Colonic mucosa (tissue), 4 donors: ENCODE results near the gene COX7A1. TPM values are rescaled to one million over a fixed set of nuclear protein-coding genes. Genes with fewer than 3 reads are reported as not detected.

Source experiments
- DNase-seq: peaks from one replicate; pipeline ENCODE4 v3.0.0-alpha.2; 2020
- H3K27ac ChIP-seq: fragments of 200-600 bp; one replicate; pipeline ENCODE4 v1.8.0; 2021
- H3K27me3 ChIP-seq: fragments of 200-600 bp; one replicate; pipeline ENCODE4 v1.8.0; 2021
- H3K36me3 ChIP-seq: fragments of 200-600 bp; one replicate; pipeline ENCODE4 v1.8.0; 2021
- H3K4me1 ChIP-seq: fragments of 200-600 bp; one replicate; pipeline ENCODE4 v1.8.0; 2021; ENCODE audit warnings: mild to moderate bottlenecking
- H3K4me3 ChIP-seq: fragments of 200-600 bp; one replicate; pipeline ENCODE4 v1.8.0; 2021
- H3K9ac ChIP-seq, 2 donors: one replicate each; pipeline ENCODE4 v1.7.0; 2013; ENCODE audit warnings: control low read depth in 2 of 2, low read depth in 2 of 2, low read length in 2 of 2
- H3K9me3 ChIP-seq: fragments of 200-600 bp; one replicate; pipeline ENCODE4 v1.8.0; 2021
- CTCF ChIP-seq: fragments of 200-600 bp; IDR thresholded peaks from one replicate; pipeline ENCODE4 v1.8.0; 2022; ENCODE audit warnings: antibody characterized with exemption, mild to moderate bottlenecking
- intact Hi-C: fragments of 100-400 bp; cut with DNase I; formaldehyde crosslinking; loops from one replicate; pipeline ENCODE4 v1.14.1; 2022
- total RNA-seq, 2 donors: library from RNA; stranded (reverse); fragmentation: NEBNext Ultra II Directional in 1 of 2; extraction: Animal tissue kit (Norgen Biotek cat#: 25700) in 1 of 2; gene quantifications; one replicate each; pipeline ENCODE4 v1.2.1, GENCODE V29; 2021
- donor health status: healthy.
- donor health status: DM: no; HTN: no; CAD: no.
- donor health status: DM: no; HTN: no; CAD: no.

Gene COX7A1
- total RNA-seq, 2 donors from 2014 or later: 8.2 to 17.1 TPM

DNA sequence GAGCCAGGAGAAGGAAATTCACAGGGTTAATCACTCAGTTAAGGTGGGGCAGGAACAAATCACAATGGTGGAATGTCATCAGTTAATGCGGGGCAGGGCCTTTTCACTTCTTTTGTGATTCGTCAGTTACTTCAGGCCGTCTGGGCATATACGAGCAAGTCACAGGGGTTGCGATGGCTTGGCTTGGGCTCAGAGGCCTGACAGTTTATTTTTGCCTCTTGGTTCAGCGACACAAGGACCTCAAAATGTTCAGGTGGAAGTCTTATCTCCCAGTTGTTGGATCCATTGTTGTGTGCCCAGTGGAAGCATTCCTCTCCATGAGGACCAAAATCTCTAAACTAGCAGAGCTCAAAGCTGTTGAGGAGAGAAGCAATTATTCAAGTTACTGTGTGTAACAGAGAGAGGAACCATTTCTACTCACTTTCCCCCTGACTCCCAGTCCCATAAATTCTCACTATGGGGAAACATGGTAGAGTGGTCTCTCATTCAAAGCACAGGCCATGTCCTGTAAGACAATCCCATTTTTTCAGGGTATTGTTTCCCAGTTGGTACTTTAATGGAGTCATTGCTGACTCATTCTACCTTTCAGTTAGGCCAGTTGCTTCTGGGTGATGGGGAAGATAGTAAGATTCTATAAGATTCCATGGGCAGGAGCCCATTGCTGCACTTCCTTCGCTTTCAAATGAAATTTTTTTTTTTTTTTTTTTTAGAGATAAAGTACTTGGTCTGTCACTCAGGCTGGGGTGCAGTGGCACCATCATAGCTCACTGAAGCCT, 8.8 kb upstream of the COX7A1 start:
- intact Hi-C loops: no loop called here
- DNase-seq: no peak
- Histone ChIP-seq H3K36me3 (no peaks in the 10 kb centered on the region), H3K27ac (no peak overlapping the region), H3K9me3 (no peaks in the 10 kb centered on the region), H3K9ac (no peak overlapping the region), H3K4me3 (no peak overlapping the region), H3K4me1 (no peaks in the 10 kb centered on the region), H3K27me3 (no peaks in the 10 kb centered on the region)
- no peak for TF ChIP-seq CTCF

DNA sequence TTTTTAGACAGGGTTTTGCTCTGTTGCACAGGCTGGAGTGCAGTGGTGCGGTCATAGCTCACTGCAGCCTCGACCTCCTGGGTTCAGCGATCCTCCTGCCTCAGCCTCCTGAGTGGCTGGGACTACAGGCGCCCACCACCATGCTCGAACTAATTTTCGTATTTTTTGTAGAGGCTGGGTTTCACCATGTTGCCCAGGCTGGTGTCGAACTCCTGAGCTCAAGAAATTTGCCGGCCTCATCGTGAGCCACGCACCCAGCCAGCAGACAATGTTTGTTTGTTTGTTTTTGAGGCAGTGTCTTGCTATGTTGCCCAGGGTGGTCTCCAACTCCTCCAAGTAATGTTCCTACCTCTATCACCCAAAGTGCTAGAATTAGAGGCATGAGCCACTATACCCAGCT, 879 bp upstream of the COX7A1 start:
- Histone ChIP-seq H3K27me3 (no peaks in the 10 kb centered on the region), H3K4me1 (no peaks in the 10 kb centered on the region), H3K9ac (no peak overlapping the region), H3K27ac (peak overlapping the region; percentile 76), H3K4me3 (no peak overlapping the region), H3K36me3 (no peaks in the 10 kb centered on the region), H3K9me3 (no peaks in the 10 kb centered on the region)
- no peak for DNase-seq
- TF ChIP-seq CTCF: no peak
- intact Hi-C loops: no loop called here

DNA sequence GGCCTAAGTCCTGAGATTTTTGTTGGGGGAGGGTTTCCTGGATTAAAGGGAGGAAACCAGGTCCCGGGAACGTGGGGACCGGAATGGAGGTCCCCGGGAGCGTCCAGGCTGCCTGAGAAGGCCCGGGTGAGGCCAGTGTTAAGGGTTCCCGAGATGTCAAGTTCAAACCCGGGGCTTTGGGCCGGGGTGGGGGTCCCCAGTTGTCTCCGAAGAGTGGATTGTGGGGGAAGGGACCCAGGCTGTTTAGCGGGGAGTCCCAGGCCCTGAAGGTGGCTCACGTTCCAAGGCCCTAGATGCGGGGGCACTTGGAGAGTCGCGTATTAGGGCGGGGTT, 262 bp downstream of the COX7A1 start:
- TF ChIP-seq CTCF: no peak
- intact Hi-C loops: no loop called here
- no peaks in the 10 kb centered on the region for H3K9me3 ChIP-seq
- peak overlapping the region; percentile 22 for H3K4me3 ChIP-seq
- no peak for DNase-seq
- H3K27me3 ChIP-seq: no peaks in the 10 kb centered on the region
- H3K36me3 ChIP-seq: no peaks in the 10 kb centered on the region
- H3K4me1 ChIP-seq: no peaks in the 10 kb centered on the region
- H3K27ac ChIP-seq: peak overlapping the region; percentile 76
- H3K9ac ChIP-seq: peak overlapping the region; percentile 55 to 73

GRCh38 chr19:36151144-36152018, 866 bp downstream of the COX7A1 start:
- intact Hi-C loops: no loop called here
- no peak for TF ChIP-seq CTCF
- no peaks in the 10 kb centered on the region for H3K4me1 ChIP-seq
- H3K36me3 ChIP-seq: peaks cover 2% of the 10 kb centered on the region
- H3K4me3 ChIP-seq: peak overlapping the region; percentile 22
- no peak for DNase-seq
- peak overlapping the region; percentile 55 to 73 for H3K9ac ChIP-seq
- peak overlapping the region; percentile 76 for H3K27ac ChIP-seq
- H3K9me3 ChIP-seq: no peaks in the 10 kb centered on the region
- no peaks in the 10 kb centered on the region for H3K27me3 ChIP-seq

DNA sequence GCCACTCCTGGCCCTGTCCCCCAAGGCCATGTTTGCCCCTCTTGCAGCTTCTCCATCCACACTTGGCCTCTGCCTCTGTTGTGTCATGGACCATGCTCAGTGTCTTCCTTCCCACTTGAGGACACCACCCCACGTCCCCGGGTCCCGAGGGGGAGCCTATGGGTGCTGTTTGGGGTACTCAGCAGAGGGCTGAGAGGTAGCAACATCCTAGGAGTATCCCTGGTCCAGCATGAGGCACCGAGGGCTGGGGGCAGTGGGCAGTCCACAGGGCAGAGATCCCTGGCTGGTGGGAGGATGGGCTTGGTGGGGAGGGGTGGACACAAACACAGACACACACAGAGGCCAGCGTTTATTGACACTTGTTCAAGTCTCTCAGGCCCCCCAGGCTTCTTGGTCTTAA, 1.7 kb downstream of the COX7A1 start:
- no peak for DNase-seq
- no peak overlapping the region for H3K4me3 ChIP-seq
- no peak overlapping the region for H3K27ac ChIP-seq
- H3K9ac ChIP-seq: no peak overlapping the region
- peaks cover 10% of the 10 kb centered on the region for H3K36me3 ChIP-seq
- H3K27me3 ChIP-seq: no peaks in the 10 kb centered on the region
- intact Hi-C loops: no loop called here
- no peak for TF ChIP-seq CTCF
- no peaks in the 10 kb centered on the region for H3K9me3 ChIP-seq
- H3K4me1 ChIP-seq: no peaks in the 10 kb centered on the region
